Measurements from ENCODE around the gene MMP25.

MMP25 gene

GRCh38 chr16:3045758-3046640, at the start of gene MMP25:
TSS of gene MMP25 (plus strand) at chr16:3046561. CDS start at chr16:3046918, 357 bp downstream.
- no peak for DNase-seq

- no peak for DNase-seq
Observed at GRCh38 chr16:2999929-3000328, 46.4 kb upstream of the MMP25 start.

DNA sequence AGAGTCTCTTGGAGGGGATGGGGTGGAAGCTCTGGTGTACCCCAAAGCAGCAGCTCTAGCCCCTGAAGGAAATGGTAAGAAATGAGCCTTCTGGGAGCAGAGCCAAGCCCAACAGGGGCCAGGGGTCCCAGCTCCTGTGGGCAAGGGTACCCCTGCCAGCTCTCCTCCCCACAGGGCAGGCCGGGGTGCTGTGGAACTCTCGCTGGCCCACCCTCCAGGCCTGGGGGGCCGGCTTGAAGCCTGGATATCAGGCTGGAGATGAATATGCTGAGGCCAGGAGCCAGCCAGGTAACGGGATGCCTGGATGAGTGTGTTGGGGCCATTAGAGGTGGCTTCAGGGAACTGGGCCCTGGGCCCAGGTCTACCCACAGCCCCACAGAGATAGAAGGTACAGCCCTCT, 45.8 kb upstream of the MMP25 start:
- DNase-seq, result no peak

DNA sequence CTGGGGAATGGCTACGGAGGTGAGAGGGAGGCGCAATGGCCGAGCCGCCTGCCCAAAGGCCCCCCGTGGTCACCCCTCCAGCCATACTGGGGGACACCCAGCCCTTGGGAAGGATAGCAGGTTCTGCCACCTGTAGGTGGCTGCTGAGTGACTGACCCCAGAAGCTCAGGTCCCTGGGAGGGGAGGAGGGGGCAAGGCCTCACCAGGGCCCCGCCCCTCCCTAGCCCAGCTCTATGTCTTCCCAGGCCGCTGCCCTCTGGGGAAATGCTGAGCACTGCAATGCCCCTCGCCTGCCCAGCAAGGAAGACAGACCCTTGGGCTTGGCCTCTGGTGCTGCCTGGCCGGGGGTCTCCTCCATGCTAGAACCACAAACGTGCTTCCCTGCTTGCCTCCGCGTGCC, 45.0 kb upstream of the MMP25 start:
- DNase-seq, result no peak

DNA sequence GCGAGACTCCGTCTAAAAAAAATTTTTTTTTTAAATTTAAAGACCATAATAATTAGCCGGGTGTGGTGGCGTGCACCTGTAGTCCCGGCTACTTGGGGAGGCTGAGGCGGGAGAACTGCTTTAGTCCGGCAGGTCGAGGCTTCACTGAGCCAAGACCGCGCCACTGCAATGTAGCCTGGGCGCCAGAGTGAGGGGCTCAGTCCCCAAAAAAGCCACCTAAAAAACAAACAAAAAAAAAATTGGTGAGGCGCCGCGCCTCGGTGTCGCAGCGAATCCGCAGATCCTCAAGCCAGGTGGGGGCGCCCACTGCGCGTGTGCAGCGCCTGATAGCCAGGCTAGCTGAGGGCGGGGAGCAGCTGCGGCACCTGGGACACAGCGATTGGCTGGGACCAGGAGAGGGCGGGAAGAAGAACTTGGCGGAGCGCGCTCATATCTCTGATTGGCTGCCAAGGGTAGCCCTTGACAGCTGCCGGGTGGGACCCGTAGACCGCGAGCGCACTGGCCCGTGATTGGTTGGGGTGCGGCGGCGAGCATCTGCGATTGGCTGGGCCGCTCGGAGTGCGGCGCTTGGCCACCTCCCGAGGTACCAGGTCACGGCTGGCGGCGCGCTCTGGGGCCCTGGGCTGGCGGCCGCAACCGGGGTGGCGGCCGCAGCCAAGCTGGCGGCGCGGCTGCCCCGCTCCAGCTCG, 42.6 kb upstream of the MMP25 start:
- DNase-seq, result peak; percentile 85

- no peak for DNase-seq
Observed at GRCh38 chr16:3004319-3004718, 42.0 kb upstream of the MMP25 start.

DNA sequence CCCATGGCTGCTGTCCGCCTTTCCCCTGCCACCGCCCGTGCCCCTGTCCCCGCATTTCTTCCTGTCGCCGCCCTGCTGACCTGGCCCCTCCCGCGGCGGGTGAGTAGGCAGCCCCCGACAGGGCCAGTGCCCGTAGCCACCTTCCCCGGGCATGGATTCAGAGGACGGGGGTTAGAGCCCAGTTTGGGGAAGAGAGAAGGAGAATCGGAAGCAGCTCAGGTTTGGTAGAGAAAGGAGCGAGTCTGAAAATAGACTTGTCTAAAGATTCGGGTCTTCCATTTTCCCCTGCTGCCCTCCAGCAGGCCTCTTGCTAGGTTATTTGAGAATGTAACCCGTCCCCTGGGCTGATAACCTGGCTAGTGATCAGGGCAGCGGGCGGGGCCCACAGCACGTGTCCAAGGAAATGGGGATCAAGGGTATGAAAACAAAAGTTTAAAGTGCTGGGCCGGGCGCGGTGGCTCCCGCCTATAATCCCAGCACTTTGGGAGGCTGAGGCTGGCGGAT, 41.5 kb upstream of the MMP25 start:
- no peak for DNase-seq

- DNase-seq, result no peak
Observed at GRCh38 chr16:3007059-3007956, 39.1 kb upstream of the MMP25 start.

DNA sequence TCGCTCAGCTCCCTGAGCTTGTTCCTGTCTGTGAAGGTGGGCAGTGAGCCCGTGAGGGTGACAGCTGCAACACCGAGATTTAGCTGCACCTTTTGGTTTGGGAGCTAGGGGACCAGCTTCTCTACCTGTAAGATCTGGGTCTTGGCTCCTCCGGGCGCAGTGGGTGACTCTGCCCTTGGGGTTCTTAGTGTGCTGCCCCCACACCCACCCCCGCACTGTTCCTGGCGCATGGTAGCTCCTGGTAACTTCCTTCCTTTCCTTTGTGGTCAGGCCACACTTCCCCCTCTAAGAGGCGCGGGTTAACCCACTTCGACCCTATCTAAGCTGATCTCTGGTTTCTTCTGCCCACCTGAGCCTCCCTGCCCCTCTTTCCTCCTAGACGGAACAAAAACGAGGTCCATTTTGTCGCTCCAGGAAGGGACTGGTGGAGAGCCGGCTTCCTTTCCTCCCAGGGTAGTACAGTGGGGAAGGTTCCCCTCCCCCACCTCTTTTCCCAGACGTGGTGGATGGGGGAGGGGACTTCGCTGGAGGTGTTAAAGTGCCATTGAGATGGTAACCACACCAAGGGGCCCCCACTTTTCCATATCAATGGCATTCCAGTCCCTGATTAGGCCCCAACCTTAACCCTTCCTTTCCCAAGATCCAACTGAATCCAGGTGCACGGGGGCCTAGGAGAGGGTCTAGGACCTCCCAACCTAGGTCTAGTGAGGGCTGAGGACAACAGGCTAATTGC, 38.2 kb upstream of the MMP25 start:
- no peak for DNase-seq

DNA sequence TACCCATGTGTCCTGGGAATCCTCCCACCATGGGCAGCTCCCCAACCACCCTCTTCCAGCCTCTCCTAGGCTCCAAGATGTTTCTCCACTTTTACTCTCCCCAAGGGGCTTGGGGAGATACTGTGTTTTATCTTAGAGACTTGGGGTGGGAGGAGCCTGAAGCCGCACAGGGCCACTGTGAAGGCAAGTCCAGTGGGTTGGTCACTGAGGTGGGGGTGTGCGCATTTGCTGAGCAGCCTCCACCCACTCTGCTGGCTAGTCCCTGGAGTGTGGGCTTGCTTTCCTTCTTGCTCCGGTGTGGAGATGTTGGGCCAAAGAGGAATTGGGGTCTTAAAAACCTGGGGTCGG, 37.7 kb upstream of the MMP25 start:
- DNase-seq, result no peak

- DNase-seq, result no peak
Observed at GRCh38 chr16:3009568-3010390, 36.6 kb upstream of the MMP25 start.

GRCh38 chr16:3010510-3010909, 35.9 kb upstream of the MMP25 start:
- no peak for DNase-seq

DNA sequence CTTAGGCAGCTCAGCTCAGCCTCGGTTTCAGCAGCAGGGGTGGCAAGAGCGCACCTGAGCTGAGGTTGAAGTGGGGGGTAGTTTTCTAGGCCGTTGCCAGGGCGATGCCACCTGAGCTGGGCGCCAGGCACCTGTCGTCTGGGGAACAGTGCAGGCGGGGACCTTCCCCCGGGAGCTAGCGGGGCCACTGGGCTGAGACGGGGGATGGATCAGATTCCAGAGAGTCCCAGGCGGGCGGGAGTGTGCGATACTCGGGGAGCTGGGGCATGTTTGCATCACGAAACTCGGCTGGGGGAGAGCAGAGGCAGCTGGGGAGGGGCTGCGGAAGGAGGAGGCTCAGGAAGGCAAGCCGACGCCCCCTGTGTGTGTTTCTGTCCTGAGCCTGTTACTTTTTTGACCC, 34.1 kb upstream of the MMP25 start:
- no peak for DNase-seq

- DNase-seq, result no peak
Observed at GRCh38 chr16:3012828-3013420, 33.4 kb upstream of the MMP25 start, which contains the start of gene CLDN9. TSS of gene CLDN9 (plus strand) at chr16:3012923. CDS start at chr16:3013363, 440 bp downstream.

DNA sequence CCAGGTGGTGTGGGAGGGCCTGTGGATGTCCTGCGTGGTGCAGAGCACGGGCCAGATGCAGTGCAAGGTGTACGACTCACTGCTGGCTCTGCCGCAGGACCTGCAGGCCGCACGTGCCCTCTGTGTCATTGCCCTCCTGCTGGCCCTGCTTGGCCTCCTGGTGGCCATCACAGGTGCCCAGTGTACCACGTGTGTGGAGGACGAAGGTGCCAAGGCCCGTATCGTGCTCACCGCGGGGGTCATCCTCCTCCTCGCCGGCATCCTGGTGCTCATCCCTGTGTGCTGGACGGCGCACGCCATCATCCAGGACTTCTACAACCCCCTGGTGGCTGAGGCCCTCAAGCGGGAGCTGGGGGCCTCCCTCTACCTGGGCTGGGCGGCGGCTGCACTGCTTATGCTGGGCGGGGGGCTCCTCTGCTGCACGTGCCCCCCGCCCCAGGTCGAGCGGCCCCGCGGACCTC, 32.8 kb upstream of the MMP25 start:
- DNase-seq, result no peak

DNA sequence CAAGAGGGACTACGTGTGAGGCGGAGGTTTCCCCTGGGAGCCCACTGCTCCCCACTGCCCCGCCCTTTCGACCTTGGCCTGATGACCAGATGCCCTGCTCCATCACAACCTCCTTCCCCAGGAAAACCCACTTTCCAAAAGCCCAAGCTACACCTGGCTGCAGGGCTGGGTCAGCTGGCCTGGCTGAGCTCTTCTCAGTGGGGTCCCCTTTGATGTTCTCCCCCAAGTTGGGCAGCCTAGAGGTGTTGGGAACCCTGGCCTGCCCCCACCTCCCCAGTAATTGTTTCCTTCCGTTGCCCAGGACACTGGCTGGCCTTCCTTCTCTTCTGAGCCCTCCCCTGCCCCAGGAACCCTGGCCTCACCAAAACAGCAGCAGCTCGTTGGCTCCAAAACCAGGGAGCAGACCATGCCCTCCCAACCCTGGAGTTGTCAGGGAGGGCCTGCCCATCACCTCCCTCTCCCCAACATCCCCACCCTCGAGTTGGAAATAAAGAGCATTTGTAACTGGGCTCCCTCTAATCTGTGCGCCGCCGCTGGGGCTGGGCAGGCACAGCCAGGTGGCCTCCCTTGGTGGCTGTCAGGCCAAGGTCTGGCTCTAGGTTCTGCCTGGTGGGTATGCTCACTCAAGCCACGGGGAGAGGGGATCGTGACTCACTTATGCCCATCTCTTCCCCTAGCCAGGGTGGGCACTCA, 32.2 kb upstream of the MMP25 start:
- DNase-seq, result no peak

GRCh38 chr16:3014971-3015370, 31.4 kb upstream of the MMP25 start:
- DNase-seq, result no peak

DNA sequence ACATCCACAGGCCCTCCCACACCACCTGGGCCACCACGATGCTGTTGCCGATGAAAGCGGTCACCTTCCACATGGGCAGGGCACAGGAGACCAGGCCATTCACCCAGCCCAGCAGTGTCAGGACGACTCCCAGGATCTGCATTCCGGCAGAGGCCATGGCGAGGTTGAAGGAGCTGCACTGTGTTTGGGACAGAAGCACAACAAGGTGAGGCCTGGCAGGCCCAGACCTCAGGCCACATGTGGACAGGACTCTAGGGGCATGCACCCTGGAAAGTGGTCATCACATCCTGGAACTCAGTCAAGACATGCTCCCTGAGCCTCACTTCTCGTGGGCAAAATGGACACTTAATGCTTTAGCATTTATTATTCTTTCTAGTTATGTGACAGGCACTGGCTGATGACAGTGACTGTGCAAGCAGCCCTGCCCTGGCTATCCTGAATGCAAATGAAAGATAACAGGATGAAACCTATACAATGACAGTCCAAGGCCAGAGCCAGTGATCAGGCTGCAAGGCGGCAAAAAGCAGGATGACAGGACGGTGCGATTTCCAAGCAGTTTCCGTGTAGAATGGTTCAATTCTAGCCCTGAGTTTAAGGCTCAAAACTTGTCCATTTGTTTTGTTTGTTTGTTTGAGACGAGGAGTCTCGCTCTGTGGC, 30.4 kb upstream of the MMP25 start:
- no peak for DNase-seq

DNA sequence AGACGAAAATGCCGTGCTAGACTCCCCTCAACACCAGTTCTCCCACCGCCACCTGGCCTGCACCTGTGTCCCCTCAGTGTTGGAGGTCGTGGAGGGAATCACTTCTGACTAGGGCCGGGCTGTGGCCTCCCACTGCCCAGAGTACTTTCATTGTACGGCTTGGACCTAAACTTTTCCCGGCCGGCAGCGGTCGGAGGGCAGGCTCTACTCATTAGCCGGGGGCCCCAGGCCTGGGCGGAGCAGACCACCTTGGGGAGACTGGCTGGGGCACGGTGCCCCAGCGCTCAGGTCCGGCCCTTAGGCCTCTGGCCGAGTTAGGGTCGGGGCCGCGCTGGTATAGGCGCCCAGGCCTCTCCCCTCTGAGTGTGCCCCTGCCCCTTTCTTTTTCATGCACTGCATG, 29.0 kb upstream of the MMP25 start:
- DNase-seq, result no peak

All from NCI-H1048 (cell line).